ENCODE data around the gene IKZF4. TPM values are rescaled to one million over a fixed set of nuclear protein-coding genes. Genes with fewer than 3 reads are reported as not detected.

Gene IKZF4
- total and polyA plus RNA-seq, 2 experiments from 2014 or later = 4.6 to 9.0 TPM

DNA sequence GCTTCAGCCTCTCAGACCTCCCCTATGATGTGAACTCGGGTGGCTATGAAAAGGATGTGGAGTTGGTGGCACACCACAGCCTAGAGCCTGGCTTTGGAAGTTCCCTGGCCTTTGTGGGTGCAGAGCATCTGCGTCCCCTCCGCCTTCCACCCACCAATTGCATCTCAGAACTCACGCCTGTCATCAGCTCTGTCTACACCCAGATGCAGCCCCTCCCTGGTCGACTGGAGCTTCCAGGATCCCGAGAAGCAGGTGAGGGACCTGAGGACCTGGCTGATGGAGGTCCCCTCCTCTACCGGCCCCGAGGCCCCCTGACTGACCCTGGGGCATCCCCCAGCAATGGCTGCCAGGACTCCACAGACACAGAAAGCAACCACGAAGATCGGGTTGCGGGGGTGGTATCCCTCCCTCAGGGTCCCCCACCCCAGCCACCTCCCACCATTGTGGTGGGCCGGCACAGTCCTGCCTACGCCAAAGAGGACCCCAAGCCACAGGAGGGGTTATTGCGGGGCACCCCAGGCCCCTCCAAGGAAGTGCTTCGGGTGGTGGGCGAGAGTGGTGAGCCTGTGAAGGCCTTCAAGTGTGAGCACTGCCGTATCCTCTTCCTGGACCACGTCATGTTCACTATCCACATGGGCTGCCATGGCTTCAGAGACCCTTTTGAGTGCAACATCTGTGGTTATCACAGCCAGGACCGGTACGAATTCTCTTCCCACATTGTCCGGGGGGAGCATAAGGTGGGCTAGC lies 13.9 kb downstream of the IKZF4 start:
- no peaks in the 10 kb centered on the region for H3K9me2 ChIP-seq (ENCODE audit: insufficient read depth)
- Mint-ChIP-seq H3K9me3 (no peaks in the 10 kb centered on the region; the same call in 2 of the 3 replicates), H3K27ac (no peak overlapping the region), H3K36me3 (ENCODE audit: low read depth) (peaks cover 46% of the 10 kb centered on the region), H3K4me1 (peaks cover 17% of the 10 kb centered on the region), H3K4me3 (no peak overlapping the region), H3K27me3 (ENCODE audit: insufficient read depth, low read depth, poor library complexity) (peaks cover 2% of the 10 kb centered on the region)
- ATAC-seq = no peak
- H3K36me3 ChIP-seq (ENCODE audit: insufficient read depth) = no peaks in the 10 kb centered on the region; the same call in 1 of the 2 replicates
- TF ChIP-seq NANOG (IDR thresholded peaks at IDR 0.05; ENCODE audit: borderline replicate concordance) (no peak), STAT1 (IDR thresholded peaks at IDR 0.05; ENCODE audit: unreplicated experiment) (no peak), CREB1 (CRISPR knock-in tag; IDR thresholded peaks at IDR 0.05; ENCODE audit: low read depth) (no peak), EZH2phosphoT487 (IDR thresholded peaks at IDR 0.05; ENCODE audit: unreplicated experiment) (no peak)
- H3K79me2 ChIP-seq (replicated peaks; ENCODE audit: insufficient read depth) = no peaks in the 10 kb centered on the region
- no peak overlapping the region for H3K4me3 ChIP-seq
- H3K27me3 ChIP-seq (ENCODE audit: insufficient read depth) = no peaks in the 10 kb centered on the region
- H3K4me1 ChIP-seq (ENCODE audit: insufficient read depth) = peaks cover 5% of the 10 kb centered on the region
- H3K4me2 ChIP-seq = no peak overlapping the region
- DNase-seq (ENCODE audit: low spot score) = no peak
- no peaks in the 10 kb centered on the region for H3F3A ChIP-seq (replicated peaks; ENCODE audit: low read depth)
- H2AFZ ChIP-seq = no peak overlapping the region
- H4K20me1 ChIP-seq (replicated peaks; ENCODE audit: insufficient read depth) = no peaks in the 10 kb centered on the region
- H3K27ac ChIP-seq (ENCODE audit: low read depth) = no peak overlapping the region

DNA sequence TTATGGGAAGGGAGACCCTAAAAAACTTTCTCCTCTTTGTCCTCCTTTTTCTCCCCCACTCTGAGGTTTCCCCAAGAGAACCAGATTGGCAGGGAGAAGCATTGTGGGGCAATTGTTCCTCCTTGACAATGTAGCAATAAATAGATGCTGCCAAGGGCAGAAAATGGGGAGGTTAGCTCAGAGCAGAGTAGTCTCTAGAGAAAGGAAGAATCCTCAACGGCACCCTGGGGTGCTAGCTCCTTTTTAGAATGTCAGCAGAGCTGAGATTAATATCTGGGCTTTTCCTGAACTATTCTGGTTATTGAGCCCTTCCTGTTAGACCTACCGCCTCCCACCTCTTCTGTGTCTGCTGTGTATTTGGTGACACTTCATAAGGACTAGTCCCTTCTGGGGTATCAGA lies 16.3 kb downstream of the IKZF4 start:
- Histone ChIP-seq H4K20me1 (replicated peaks; ENCODE audit: insufficient read depth) (no peaks in the 10 kb centered on the region), H3K4me1 (ENCODE audit: insufficient read depth) (peaks cover 12% of the 10 kb centered on the region), H3K4me2 (no peak overlapping the region), H3F3A (replicated peaks; ENCODE audit: low read depth) (peaks cover 11% of the 10 kb centered on the region; the same call in 1 of the 2 replicates), H3K79me2 (replicated peaks; ENCODE audit: insufficient read depth) (peaks cover 3% of the 10 kb centered on the region), H2AFZ (no peak overlapping the region), H3K27me3 (ENCODE audit: insufficient read depth) (no peaks in the 10 kb centered on the region), H3K9me2 (ENCODE audit: insufficient read depth) (no peaks in the 10 kb centered on the region), H3K36me3 (ENCODE audit: insufficient read depth) (no peaks in the 10 kb centered on the region), H3K4me3 (no peak overlapping the region), H3K27ac (ENCODE audit: low read depth) (no peak overlapping the region)
- peaks cover 39% of the 10 kb centered on the region for H3K36me3 Mint-ChIP-seq (ENCODE audit: low read depth)
- H3K27me3 Mint-ChIP-seq (ENCODE audit: insufficient read depth, low read depth, poor library complexity) = peaks cover 4% of the 10 kb centered on the region
- H3K9me3 Mint-ChIP-seq = no peaks in the 10 kb centered on the region; the same call in 1 of the 3 replicates
- no peak for DNase-seq (ENCODE audit: low spot score)
- H3K27ac Mint-ChIP-seq = peak overlapping the region; percentile 59; the same call in 1 of the 2 replicates
- ATAC-seq = no peak
- no peak overlapping the region for H3K4me3 Mint-ChIP-seq
- peaks cover 24% of the 10 kb centered on the region for H3K4me1 Mint-ChIP-seq
- TF ChIP-seq NANOG (IDR thresholded peaks at IDR 0.05; ENCODE audit: borderline replicate concordance) (no peak), POLR2AphosphoS5 (IDR thresholded peaks at IDR 0.05; ENCODE audit: low read depth) (no peak), STAT1 (IDR thresholded peaks at IDR 0.05; ENCODE audit: unreplicated experiment) (no peak), CREB1 (CRISPR knock-in tag; IDR thresholded peaks at IDR 0.05; ENCODE audit: low read depth) (no peak), EZH2 (IDR thresholded peaks at IDR 0.05; ENCODE audit: low read depth, unreplicated experiment) (no peak), ZNF114 (CRISPR knock-in tag; IDR thresholded peaks at IDR 0.05) (no peak), EZH2phosphoT487 (IDR thresholded peaks at IDR 0.05; ENCODE audit: unreplicated experiment) (no peak)
- TF ChIP-seq, protein P1, sequence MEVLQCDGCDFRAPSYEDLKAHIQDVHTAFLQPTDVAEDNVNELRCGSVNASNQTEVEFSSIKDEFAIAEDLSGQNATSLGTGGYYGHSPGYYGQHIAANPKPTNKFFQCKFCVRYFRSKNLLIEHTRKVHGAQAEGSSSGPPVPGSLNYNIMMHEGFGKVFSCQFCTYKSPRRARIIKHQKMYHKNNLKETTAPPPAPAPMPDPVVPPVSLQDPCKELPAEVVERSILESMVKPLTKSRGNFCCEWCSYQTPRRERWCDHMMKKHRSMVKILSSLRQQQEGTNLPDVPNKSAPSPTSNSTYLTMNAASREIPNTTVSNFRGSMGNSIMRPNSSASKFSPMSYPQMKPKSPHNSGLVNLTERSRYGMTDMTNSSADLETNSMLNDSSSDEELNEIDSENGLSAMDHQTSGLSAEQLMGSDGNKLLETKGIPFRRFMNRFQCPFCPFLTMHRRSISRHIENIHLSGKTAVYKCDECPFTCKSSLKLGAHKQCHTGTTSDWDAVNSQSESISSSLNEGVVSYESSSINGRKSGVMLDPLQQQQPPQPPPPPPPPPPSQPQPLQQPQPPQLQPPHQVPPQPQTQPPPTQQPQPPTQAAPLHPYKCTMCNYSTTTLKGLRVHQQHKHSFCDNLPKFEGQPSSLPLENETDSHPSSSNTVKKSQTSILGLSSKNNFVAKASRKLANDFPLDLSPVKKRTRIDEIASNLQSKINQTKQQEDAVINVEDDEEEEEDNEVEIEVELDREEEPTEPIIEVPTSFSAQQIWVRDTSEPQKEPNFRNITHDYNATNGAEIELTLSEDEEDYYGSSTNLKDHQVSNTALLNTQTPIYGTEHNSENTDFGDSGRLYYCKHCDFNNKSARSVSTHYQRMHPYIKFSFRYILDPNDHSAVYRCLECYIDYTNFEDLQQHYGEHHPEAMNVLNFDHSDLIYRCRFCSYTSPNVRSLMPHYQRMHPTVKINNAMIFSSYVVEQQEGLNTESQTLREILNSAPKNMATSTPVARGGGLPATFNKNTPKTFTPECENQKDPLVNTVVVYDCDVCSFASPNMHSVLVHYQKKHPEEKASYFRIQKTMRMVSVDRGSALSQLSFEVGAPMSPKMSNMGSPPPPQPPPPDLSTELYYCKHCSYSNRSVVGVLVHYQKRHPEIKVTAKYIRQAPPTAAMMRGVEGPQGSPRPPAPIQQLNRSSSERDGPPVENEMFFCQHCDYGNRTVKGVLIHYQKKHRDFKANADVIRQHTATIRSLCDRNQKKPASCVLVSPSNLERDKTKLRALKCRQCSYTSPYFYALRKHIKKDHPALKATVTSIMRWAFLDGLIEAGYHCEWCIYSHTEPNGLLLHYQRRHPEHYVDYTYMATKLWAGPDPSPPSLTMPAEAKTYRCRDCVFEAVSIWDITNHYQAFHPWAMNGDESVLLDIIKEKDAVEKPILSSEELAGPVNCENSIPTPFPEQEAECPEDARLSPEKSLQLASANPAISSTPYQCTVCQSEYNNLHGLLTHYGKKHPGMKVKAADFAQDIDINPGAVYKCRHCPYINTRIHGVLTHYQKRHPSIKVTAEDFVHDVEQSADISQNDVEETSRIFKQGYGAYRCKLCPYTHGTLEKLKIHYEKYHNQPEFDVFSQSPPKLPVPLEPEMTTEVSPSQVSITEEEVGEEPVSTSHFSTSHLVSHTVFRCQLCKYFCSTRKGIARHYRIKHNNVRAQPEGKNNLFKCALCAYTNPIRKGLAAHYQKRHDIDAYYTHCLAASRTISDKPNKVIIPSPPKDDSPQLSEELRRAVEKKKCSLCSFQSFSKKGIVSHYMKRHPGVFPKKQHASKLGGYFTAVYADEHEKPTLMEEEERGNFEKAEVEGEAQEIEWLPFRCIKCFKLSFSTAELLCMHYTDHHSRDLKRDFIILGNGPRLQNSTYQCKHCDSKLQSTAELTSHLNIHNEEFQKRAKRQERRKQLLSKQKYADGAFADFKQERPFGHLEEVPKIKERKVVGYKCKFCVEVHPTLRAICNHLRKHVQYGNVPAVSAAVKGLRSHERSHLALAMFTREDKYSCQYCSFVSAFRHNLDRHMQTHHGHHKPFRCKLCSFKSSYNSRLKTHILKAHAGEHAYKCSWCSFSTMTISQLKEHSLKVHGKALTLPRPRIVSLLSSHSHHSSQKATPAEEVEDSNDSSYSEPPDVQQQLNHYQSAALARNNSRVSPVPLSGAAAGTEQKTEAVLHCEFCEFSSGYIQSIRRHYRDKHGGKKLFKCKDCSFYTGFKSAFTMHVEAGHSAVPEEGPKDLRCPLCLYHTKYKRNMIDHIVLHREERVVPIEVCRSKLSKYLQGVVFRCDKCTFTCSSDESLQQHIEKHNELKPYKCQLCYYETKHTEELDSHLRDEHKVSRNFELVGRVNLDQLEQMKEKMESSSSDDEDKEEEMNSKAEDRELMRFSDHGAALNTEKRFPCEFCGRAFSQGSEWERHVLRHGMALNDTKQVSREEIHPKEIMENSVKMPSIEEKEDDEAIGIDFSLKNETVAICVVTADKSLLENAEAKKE (CRISPR knock-in tag; IDR thresholded peaks at IDR 0.05) = no peak
- TF ChIP-seq, protein P2, sequence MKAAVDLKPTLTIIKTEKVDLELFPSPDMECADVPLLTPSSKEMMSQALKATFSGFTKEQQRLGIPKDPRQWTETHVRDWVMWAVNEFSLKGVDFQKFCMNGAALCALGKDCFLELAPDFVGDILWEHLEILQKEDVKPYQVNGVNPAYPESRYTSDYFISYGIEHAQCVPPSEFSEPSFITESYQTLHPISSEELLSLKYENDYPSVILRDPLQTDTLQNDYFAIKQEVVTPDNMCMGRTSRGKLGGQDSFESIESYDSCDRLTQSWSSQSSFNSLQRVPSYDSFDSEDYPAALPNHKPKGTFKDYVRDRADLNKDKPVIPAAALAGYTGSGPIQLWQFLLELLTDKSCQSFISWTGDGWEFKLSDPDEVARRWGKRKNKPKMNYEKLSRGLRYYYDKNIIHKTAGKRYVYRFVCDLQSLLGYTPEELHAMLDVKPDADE (IDR thresholded peaks at IDR 0.05) = no peak
- TF ChIP-seq, protein P3, sequence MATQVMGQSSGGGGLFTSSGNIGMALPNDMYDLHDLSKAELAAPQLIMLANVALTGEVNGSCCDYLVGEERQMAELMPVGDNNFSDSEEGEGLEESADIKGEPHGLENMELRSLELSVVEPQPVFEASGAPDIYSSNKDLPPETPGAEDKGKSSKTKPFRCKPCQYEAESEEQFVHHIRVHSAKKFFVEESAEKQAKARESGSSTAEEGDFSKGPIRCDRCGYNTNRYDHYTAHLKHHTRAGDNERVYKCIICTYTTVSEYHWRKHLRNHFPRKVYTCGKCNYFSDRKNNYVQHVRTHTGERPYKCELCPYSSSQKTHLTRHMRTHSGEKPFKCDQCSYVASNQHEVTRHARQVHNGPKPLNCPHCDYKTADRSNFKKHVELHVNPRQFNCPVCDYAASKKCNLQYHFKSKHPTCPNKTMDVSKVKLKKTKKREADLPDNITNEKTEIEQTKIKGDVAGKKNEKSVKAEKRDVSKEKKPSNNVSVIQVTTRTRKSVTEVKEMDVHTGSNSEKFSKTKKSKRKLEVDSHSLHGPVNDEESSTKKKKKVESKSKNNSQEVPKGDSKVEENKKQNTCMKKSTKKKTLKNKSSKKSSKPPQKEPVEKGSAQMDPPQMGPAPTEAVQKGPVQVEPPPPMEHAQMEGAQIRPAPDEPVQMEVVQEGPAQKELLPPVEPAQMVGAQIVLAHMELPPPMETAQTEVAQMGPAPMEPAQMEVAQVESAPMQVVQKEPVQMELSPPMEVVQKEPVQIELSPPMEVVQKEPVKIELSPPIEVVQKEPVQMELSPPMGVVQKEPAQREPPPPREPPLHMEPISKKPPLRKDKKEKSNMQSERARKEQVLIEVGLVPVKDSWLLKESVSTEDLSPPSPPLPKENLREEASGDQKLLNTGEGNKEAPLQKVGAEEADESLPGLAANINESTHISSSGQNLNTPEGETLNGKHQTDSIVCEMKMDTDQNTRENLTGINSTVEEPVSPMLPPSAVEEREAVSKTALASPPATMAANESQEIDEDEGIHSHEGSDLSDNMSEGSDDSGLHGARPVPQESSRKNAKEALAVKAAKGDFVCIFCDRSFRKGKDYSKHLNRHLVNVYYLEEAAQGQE (IDR thresholded peaks at IDR 0.05; ENCODE audit: unreplicated experiment) = no peak
